H1 (cell line): Measurements from ENCODE around the gene CHRNA4. TPM values are rescaled to one million over a fixed set of nuclear protein-coding genes. Genes with fewer than 3 reads are reported as not detected.
A peak's percentile ranks its signal among the peaks of the same experiment; 100 is the strongest.

Experiments used
- CTCF ChIA-PET: fragments of 300-600 bp; sonication (Branson Sonifier 250); formaldehyde crosslinking; loops from one replicate; lab custom pipeline; 2021; ENCODE audit not compliant: partially characterized antibody; lab: Charles Lee
- POLR2A ChIA-PET: fragments of 300-600 bp; sonication (Branson Sonifier 250); formaldehyde crosslinking; loops from one replicate; lab custom pipeline; 2021; ENCODE audit warnings: inconsistent platforms; ENCODE audit not compliant: partially characterized antibody; lab: Charles Lee
- DNase-seq, 2 experiments: peaks; one replicate each; pipeline versions ENCODE4 v3.0.0 to v3.0.0-alpha.2; 2010 to 2022; ENCODE audit warnings: low spot score in 2 of 2, low read depth in 1 of 2, mixed read lengths in 1 of 2
- FAIRE-seq: peaks from 2 replicates; lab custom pipeline; 2011; peaks lifted over from hg19 to GRCh38; lab: Jason Lieb, UNC
- H2AFZ ChIP-seq: 2 replicates; pipeline ENCODE4 v1.8.1; 2012; ENCODE audit warnings: low read length, inconsistent platforms
- H2AK5ac ChIP-seq: 2 replicates; pipeline ENCODE4 v1.6.1; 2013; ENCODE audit warnings: low read depth, low read length
- H2BK120ac ChIP-seq: replicated peaks from 2 replicates; pipeline ENCODE3; 2013; ENCODE audit warnings: low read depth, low read length, inconsistent platforms
- H2BK12ac ChIP-seq: 2 replicates; pipeline ENCODE4 v1.6.1; 2013; ENCODE audit warnings: low read depth, low read length
- H2BK15ac ChIP-seq: 2 replicates; pipeline ENCODE4 v1.6.1; 2013; ENCODE audit warnings: low read length
- H2BK20ac ChIP-seq: 2 replicates; pipeline ENCODE4 v1.6.1; 2013; ENCODE audit warnings: low read length
- H2BK5ac ChIP-seq: 2 replicates; pipeline ENCODE4 v1.6.1; 2013; ENCODE audit warnings: low read depth, low read length
- H3K14ac ChIP-seq: 2 replicates; pipeline ENCODE4 v1.6.1; 2013; ENCODE audit warnings: inconsistent platforms; ENCODE audit not compliant: insufficient read length
- H3K18ac ChIP-seq: 2 replicates; pipeline ENCODE4 v1.6.1; 2013; ENCODE audit warnings: low read length; ENCODE audit errors: extremely low read depth
- H3K23ac ChIP-seq: 2 replicates; pipeline ENCODE4 v1.6.1; 2013; ENCODE audit warnings: inconsistent platforms; ENCODE audit not compliant: insufficient read length
- H3K23me2 ChIP-seq: 2 replicates; pipeline ENCODE4 v1.6.1; 2013; ENCODE audit warnings: low read depth, low read length
- H3K27ac ChIP-seq: 2 replicates; pipeline ENCODE4 v1.6.1; 2011; ENCODE audit warnings: low read depth, low read length, inconsistent platforms
- H3K27me3 ChIP-seq, 4 experiments: replicated peaks in 1 of 4; 1 replicate in 1 of 4; 2 replicates in 3 of 4; pipeline versions ENCODE4 v1.6.1 to v1.8.1; 2011 to 2013; ENCODE audit warnings: low read length in 3 of 4, mild to moderate bottlenecking in 3 of 4, inconsistent platforms in 2 of 4, mixed read lengths in 2 of 4, moderate library complexity in 1 of 4; ENCODE audit not compliant: control insufficient read depth in 3 of 4, insufficient read depth in 3 of 4; ENCODE audit errors: extremely low read depth in 1 of 4
- H3K36me3 ChIP-seq, 4 experiments: 2 replicates each; pipeline versions ENCODE4 v1.6.1 to v1.8.1; 2011 to 2013; ENCODE audit warnings: mild to moderate bottlenecking in 4 of 4, low read length in 3 of 4, moderate library complexity in 2 of 4, control low read depth in 1 of 4, inconsistent platforms in 1 of 4; ENCODE audit not compliant: insufficient read depth in 4 of 4, control insufficient read depth in 2 of 4
- H3K4ac ChIP-seq: replicated peaks from 2 replicates; pipeline ENCODE3; 2013; ENCODE audit warnings: low read length, low read depth, mixed read lengths, inconsistent platforms; ENCODE audit not compliant: insufficient read length
- H3K4me1 ChIP-seq, 4 experiments: replicated peaks in 1 of 4; 1 replicate in 1 of 4; 2 replicates in 3 of 4; pipeline versions ENCODE4 v1.6.1 to v1.8.1; 2011 to 2013; ENCODE audit warnings: low read length in 3 of 4, inconsistent platforms in 2 of 4, mixed read lengths in 1 of 4; ENCODE audit not compliant: insufficient read depth in 4 of 4, control insufficient read depth in 3 of 4
- H3K4me2 ChIP-seq, 2 experiments: 2 replicates each; pipeline versions ENCODE4 v1.6.1 to v1.8.1; 2011 to 2013; ENCODE audit warnings: low read depth in 2 of 2, low read length in 2 of 2, control low read depth in 1 of 2, inconsistent platforms in 1 of 2, mild to moderate bottlenecking in 1 of 2; ENCODE audit not compliant: insufficient read depth in 1 of 2
- H3K4me3 ChIP-seq, 4 experiments: fragments of 200-600, 300-600 bp in 1 of 4; sonication (generic), shearing (Covaris generic), sonication (Bioruptor Twin) in 1 of 4; 2 replicates each; pipeline versions ENCODE4 v1.5.1 to v1.8.1; 2011 to 2016; ENCODE audit warnings: low read length in 4 of 4, low read depth in 3 of 4, control low read depth in 2 of 4, inconsistent platforms in 2 of 4, mild to moderate bottlenecking in 2 of 4, mixed read lengths in 1 of 4, moderate library complexity in 1 of 4; ENCODE audit not compliant: insufficient read depth in 2 of 4; ENCODE audit errors: extremely low read depth in 1 of 4
- H3K56ac ChIP-seq: replicated peaks from 2 replicates; pipeline ENCODE3; 2013; ENCODE audit warnings: low read depth, mild to moderate bottlenecking, mixed read lengths, low read length, inconsistent platforms; ENCODE audit not compliant: insufficient read length
- H3K79me1 ChIP-seq: 2 replicates; pipeline ENCODE4 v1.6.1; 2013; ENCODE audit warnings: low read depth, low read length, control low read depth
- H3K79me2 ChIP-seq, 2 experiments: 2 replicates each; pipeline versions ENCODE4 v1.6.1 to v1.8.1; 2012 to 2013; ENCODE audit warnings: low read length in 2 of 2, mild to moderate bottlenecking in 2 of 2, inconsistent platforms in 1 of 2; ENCODE audit not compliant: insufficient read depth in 2 of 2, control insufficient read depth in 1 of 2
- H3K9ac ChIP-seq, 4 experiments: replicated peaks in 1 of 4; 1 replicate in 1 of 4; 2 replicates in 3 of 4; pipeline versions ENCODE4 v1.6.1 to v1.8.1; 2011 to 2013; ENCODE audit warnings: low read depth in 3 of 4, low read length in 3 of 4, control low read depth in 2 of 4, mild to moderate bottlenecking in 2 of 4, moderate library complexity in 2 of 4, inconsistent platforms in 1 of 4; ENCODE audit errors: extremely low read depth in 1 of 4
- H3K9me3 ChIP-seq, 2 experiments: 2 replicates each; pipeline versions ENCODE4 v1.6.1 to v1.8.1; 2012 to 2013; ENCODE audit warnings: mild to moderate bottlenecking in 2 of 2, moderate library complexity in 2 of 2, control low read depth in 1 of 2, inconsistent platforms in 1 of 2, low read depth in 1 of 2, low read length in 1 of 2, mixed read lengths in 1 of 2; ENCODE audit not compliant: insufficient read depth in 2 of 2
- H4K20me1 ChIP-seq, 2 experiments: replicated peaks in 1 of 2; 2 replicates each; pipeline versions ENCODE3 to v1.8.1; 2011 to 2013; ENCODE audit warnings: inconsistent platforms in 2 of 2, low read length in 2 of 2, mild to moderate bottlenecking in 1 of 2; ENCODE audit not compliant: insufficient read depth in 2 of 2, control insufficient read depth in 1 of 2
- H4K5ac ChIP-seq: 2 replicates; pipeline ENCODE4 v1.6.1; 2013; ENCODE audit warnings: low read length, low read depth, mixed read lengths, inconsistent platforms; ENCODE audit not compliant: insufficient read length
- H4K8ac ChIP-seq: 2 replicates; pipeline ENCODE4 v1.8.0; 2013; ENCODE audit warnings: mild to moderate bottlenecking, moderate library complexity, low read length, inconsistent platforms; ENCODE audit not compliant: insufficient read depth; ENCODE audit errors: extremely low read depth
- H4K91ac ChIP-seq: replicated peaks from 2 replicates; pipeline ENCODE3; 2013; ENCODE audit warnings: low read length, mixed read lengths, inconsistent platforms; ENCODE audit not compliant: insufficient read length
- CHD1 ChIP-seq: IDR thresholded peaks from 2 replicates; pipeline ENCODE4 v1.6.1; 2012; ENCODE audit warnings: low read depth, low read length, improper control_type of control experiment
- JUN ChIP-seq: IDR thresholded peaks from 2 replicates; pipeline ENCODE4 v1.6.1; 2011; ENCODE audit warnings: low read depth, mild to moderate bottlenecking, improper control_type of control experiment, low read length
- KDM1A ChIP-seq: fragments of 200-600, 300-600 bp; sonication (generic); IDR thresholded peaks from 2 replicates; pipeline ENCODE4 v1.7.1; 2016; ENCODE audit warnings: mild to moderate bottlenecking, low read length, borderline replicate concordance
- KDM4A ChIP-seq: IDR thresholded peaks from one replicate; pipeline ENCODE4 v1.7.1; 2012; ENCODE audit warnings: low read depth, mild to moderate bottlenecking, moderate library complexity, low read length, inconsistent platforms; ENCODE audit not compliant: severe bottlenecking
- RAD21 ChIP-seq, 2 experiments: IDR thresholded peaks in 1 of 2; conservative IDR thresholded peaks in 1 of 2; 2 replicates each; pipeline ENCODE4 v1.6.1; 2011; ENCODE audit warnings: low read depth in 2 of 2, low read length in 2 of 2, improper control_type of control experiment in 1 of 2, inconsistent platforms in 1 of 2, mild to moderate bottlenecking in 1 of 2, moderate library complexity in 1 of 2
- SUZ12 ChIP-seq: fragments of 200-600 bp; sonication (generic); IDR thresholded peaks from 2 replicates; pipeline ENCODE4 v1.6.1; 2012; ENCODE audit warnings: mild to moderate bottlenecking, inconsistent platforms, low read length, moderate library complexity, mixed read lengths
- WGBS, 2 experiments: shearing (Covaris generic) in 1 of 2; methylation state at CpG; one replicate each; pipeline versions ENCODE4 v1.1.6 to v1.1.7; 2013 to 2015; ENCODE audit warnings: low lambda C conversion rate in 2 of 2, mixed read lengths in 2 of 2, inconsistent platforms in 1 of 2, low coverage in 1 of 2, missing lambda C conversion rate in 1 of 2; ENCODE audit not compliant: insufficient replicate concordance in 2 of 2, insufficient coverage in 1 of 2, insufficient read length in 1 of 2; ENCODE audit errors: extremely low coverage in 1 of 2, missing lambda C conversion rate in 1 of 2; 5-methylcytosine and 5-hydroxymethylcytosine counted together
- polyA plus RNA-seq, 7 experiments: library from polyadenylated mRNA; depleted of rRNA in 3 of 7; stranded (reverse) in 5 of 7; unstranded in 2 of 7; fragments of >200 nt in 5 of 7; fragments of 200-250 nt in 2 of 7; gene quantifications; 1 replicate in 5 of 7; 2 replicates in 1 of 7; 4 replicates in 1 of 7; pipeline versions ENCODE4 v1.2.1 to v1.2.3, GENCODE V29; 2011 to 2013; ENCODE audit warnings: missing spikeins in 2 of 7, mixed read lengths in 2 of 7
- total RNA-seq: library from RNA; stranded (reverse); fragmentation: NEBNext Ultra II Directional; extraction: Animal tissue kit (Norgen Biotek cat#: 25700); gene quantifications from 2 replicates; pipeline ENCODE4 v1.2.1, GENCODE V29; 2021
- TF ChIP-seq, protein P1 (sequence below): IDR thresholded peaks from 2 replicates; pipeline ENCODE4 v1.6.1; 2011; ENCODE audit warnings: low read depth, mild to moderate bottlenecking, low read length; ENCODE audit not compliant: insufficient read depth

The CHRNA4 gene
- total and polyA plus RNA-seq, 2 of the 8 experiments (the other 6 are each of a cell fraction or from before 2014, with no cell fraction given): 4.3 to 5.7 TPM

DNA sequence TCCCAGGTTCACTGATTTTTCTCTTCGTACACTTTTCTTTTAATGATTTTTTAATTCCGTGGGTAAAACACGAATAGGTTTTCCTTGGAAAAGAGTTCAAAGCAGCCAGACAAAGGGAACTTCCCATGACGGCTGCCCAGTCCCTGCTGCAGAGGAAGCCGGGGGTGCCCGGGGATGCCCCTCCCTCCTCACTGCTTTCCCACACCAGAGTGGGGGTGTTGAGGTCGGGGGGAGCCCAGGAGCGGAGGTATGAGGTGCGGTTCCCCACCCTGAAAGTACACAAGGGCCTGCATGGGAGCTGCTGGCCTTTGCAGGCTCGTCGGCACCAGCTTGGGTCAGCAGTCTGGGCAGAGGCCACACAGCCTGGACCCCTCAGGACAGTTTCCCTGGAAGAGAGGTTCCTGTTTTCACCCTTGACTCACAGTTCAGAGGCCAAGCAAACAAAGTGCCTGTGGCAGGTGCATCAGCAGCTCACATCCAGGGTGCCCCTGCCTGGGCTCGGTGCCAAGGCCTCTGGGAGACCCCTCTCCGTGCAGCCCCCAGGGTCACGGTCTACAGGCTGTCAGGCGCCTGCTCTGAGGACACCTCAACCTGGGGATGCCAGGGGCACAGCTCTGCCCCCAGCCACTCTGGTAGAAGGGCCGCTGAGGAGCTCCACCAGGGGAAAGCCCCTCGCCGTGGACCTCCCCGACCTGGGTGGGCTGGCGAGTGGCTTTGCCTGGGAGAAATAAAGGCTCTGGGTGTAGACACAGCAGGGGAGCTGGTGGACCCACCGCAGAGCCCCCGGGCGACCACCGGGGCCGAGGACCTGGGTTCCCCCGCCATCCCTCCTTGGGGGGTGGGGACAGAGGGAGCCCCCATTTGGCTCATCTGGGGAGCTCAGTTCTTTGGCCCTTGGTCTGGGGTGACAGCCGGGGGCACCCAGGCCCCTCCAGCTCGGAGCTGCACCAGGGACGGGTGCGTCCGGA is 15.4 kb upstream of the CHRNA4 start:
- peaks cover 0 to 2% (median 0%) of the 10 kb centered on the region in 4 experiments; a peak in 1 of 7 replicates for H3K27me3 ChIP-seq
- DNase-seq (no peak), FAIRE-seq (no peak)
- H3K4me1 ChIP-seq: peaks cover 3 to 18% (median 13%) of the 10 kb centered on the region in 4 experiments
- H3K14ac ChIP-seq: no peak overlapping the region
- no peak overlapping the region for H3K9ac ChIP-seq
- no peak overlapping the region for H4K5ac ChIP-seq
- H3K18ac ChIP-seq: peak overlapping the region; percentile 48; the same call in 1 of the 2 replicates
- peak overlapping the region; percentile 75; the same call in 1 of the 2 replicates for H2BK12ac ChIP-seq
- H3K23me2 ChIP-seq: no peaks in the 10 kb centered on the region; the same call in none of the 2 replicates
- H3K56ac ChIP-seq: no peak overlapping the region
- no peak overlapping the region for H3K23ac ChIP-seq
- peak overlapping the region; percentile 13; the same call in 1 of the 2 replicates for H2AK5ac ChIP-seq
- H3K27ac ChIP-seq: no peak overlapping the region
- no peak overlapping the region for H3K4me3 ChIP-seq
- no peak overlapping the region for H3K4ac ChIP-seq
- H4K8ac ChIP-seq: no peak overlapping the region; the same call in 1 of the 2 replicates
- no peaks in the 10 kb centered on the region for H3K79me2 ChIP-seq
- no peak overlapping the region for H2AFZ ChIP-seq
- H4K91ac ChIP-seq: no peak overlapping the region
- no peak overlapping the region for H2BK20ac ChIP-seq
- ChIA-PET POLR2A (interaction anchor here (0.8 to 1.3 kb wide), 6 partner anchors 10 to 266 kb away, joined by 3 to 9 read pairs (median 3); no protein-coding TSS in a partner anchor), CTCF (interaction anchor here (0.5 to 9.9 kb wide), 19 partner anchors 9 to 1014 kb away, joined by 3 to 230 read pairs (median 6); partner anchors contain the start of genes CHRNA4 and COL20A1)
- no peak overlapping the region for H2BK5ac ChIP-seq
- no peaks in the 10 kb centered on the region for H3K36me3 ChIP-seq
- no peak overlapping the region for H2BK15ac ChIP-seq
- H3K9me3 ChIP-seq: no peaks in the 10 kb centered on the region
- H3K79me1 ChIP-seq: no peaks in the 10 kb centered on the region
- no peak overlapping the region for H2BK120ac ChIP-seq
- no peaks in the 10 kb centered on the region for H4K20me1 ChIP-seq
- WGBS, 2 experiments: 84% methylated on average over 30 of the region's 31 CpGs; no CpG with 5 or more reads in 1 of the 2 experiments
- H3K4me2 ChIP-seq: peak overlapping the region; percentile 25 to 66; a peak in 2 of 4 replicates
- TF ChIP-seq JUN (no peak), CHD1 (no peak), KDM4A (no peak), RAD21 (IDR thresholded peaks at IDR 0.05 in 1 of 2, conservative IDR thresholded peaks at IDR 0.05 in 1 of 2; ENCODE audit: low read depth in 2 of 2, low read length in 2 of 2) (no peak), KDM1A (no peak), SUZ12 (no peak)
- TF ChIP-seq, protein P1, sequence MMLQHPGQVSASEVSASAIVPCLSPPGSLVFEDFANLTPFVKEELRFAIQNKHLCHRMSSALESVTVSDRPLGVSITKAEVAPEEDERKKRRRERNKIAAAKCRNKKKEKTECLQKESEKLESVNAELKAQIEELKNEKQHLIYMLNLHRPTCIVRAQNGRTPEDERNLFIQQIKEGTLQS: no peak
